HCT116 (cell line): ENCODE measurements around the gene SYNGR3.

Experiments
- EZH2 ChIP-seq: fragments of 200-600 bp; sonication (generic); IDR thresholded peaks from 2 replicates; pipeline ENCODE4 v1.6.1; 2017; ENCODE audit warnings: antibody characterized with exemption, mixed run types
- EZH2phosphoT487 ChIP-seq: fragments of 200-600 bp; IDR thresholded peaks from 2 replicates; pipeline ENCODE4 v1.6.1; 2018; ENCODE audit warnings: antibody characterized with exemption, borderline replicate concordance
- SP1 ChIP-seq: IDR thresholded peaks from 2 replicates; pipeline ENCODE4 v1.6.1; 2012; ENCODE audit warnings: low read depth
- YY1 ChIP-seq: IDR thresholded peaks from 2 replicates; pipeline ENCODE4 v1.6.1; 2011; ENCODE audit warnings: low read length, low read depth, moderate library complexity, mild to moderate bottlenecking; ENCODE audit not compliant: insufficient replicate concordance; ENCODE audit errors: extremely low read depth
- TF ChIP-seq, protein P1 (sequence below), 3 experiments: fragments of 200-600 bp in 1 of 3; sonication (generic) in 1 of 3; IDR thresholded peaks in 2 of 3; conservative IDR thresholded peaks in 1 of 3; 2 replicates each; pipeline ENCODE4 v1.5.1; 2012 to 2017; ENCODE audit warnings: low read depth in 2 of 3, low read length in 2 of 3, antibody characterized with exemption in 1 of 3, borderline replicate concordance in 1 of 3, control low read depth in 1 of 3, mild to moderate bottlenecking in 1 of 3, mixed read lengths in 1 of 3, mixed run types in 1 of 3, moderate library complexity in 1 of 3; ENCODE audit not compliant: insufficient read depth in 1 of 3
- TF ChIP-seq, protein P2 (sequence below): IDR thresholded peaks from 2 replicates; pipeline ENCODE4 v1.6.1; 2011; ENCODE audit warnings: mild to moderate bottlenecking, low read length, moderate library complexity; ENCODE audit not compliant: insufficient replicate concordance; ENCODE audit errors: extremely low read depth
- TF ChIP-seq, protein P3 (sequence below): IDR thresholded peaks from 2 replicates; pipeline ENCODE4 v1.6.1; 2012

DNA sequence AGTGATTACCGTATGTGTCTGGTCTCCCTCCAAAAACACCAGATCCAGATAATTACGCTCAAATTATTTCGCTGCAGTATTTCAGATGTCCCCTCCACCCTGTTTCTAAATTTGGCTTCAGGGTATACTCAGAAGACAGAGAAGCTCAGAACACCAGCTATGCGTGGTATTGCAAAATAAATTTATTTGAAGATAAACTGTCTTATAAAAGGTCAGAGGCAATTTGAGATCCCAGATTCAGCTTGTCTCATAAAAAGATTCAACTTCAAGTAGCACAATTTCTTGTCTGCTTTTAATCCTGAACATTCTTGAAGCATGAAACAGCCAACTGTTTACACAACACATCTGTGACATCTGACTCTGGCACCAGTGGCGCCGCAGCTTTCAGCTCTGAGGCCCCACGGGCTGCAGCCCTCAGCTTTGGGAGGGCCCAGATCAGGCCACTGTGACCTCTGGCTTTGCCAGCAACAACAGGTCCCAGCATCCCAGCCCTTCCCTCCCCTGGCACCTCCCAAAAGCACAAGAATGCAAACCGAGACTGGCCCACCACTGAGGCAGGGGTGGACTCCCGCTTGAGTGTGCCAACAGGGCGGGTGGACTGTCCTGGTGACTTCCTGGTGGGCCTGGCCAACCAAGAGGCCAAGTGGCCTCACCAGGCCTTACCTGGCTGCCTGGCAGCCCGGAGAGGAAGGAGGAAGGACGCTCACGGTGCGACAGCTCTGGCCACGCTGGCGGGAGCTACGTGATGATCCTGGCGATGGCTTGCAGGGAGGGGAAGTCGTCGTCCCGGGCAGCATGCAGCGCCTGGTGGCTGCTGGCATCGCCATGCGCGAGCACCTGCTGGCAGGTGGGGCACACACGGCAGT lies 8.0 kb downstream of the SYNGR3 start:
- TF ChIP-seq, protein P1, sequence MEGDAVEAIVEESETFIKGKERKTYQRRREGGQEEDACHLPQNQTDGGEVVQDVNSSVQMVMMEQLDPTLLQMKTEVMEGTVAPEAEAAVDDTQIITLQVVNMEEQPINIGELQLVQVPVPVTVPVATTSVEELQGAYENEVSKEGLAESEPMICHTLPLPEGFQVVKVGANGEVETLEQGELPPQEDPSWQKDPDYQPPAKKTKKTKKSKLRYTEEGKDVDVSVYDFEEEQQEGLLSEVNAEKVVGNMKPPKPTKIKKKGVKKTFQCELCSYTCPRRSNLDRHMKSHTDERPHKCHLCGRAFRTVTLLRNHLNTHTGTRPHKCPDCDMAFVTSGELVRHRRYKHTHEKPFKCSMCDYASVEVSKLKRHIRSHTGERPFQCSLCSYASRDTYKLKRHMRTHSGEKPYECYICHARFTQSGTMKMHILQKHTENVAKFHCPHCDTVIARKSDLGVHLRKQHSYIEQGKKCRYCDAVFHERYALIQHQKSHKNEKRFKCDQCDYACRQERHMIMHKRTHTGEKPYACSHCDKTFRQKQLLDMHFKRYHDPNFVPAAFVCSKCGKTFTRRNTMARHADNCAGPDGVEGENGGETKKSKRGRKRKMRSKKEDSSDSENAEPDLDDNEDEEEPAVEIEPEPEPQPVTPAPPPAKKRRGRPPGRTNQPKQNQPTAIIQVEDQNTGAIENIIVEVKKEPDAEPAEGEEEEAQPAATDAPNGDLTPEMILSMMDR (IDR thresholded peaks at IDR 0.05 in 2 of 3, conservative IDR thresholded peaks at IDR 0.05 in 1 of 3; ENCODE audit: borderline replicate concordance in 1 of 3, insufficient read depth in 1 of 3, low read depth in 2 of 3, low read length in 2 of 3): no peak
- TF ChIP-seq SP1 (no peak), EZH2 (no peak), YY1 (no peak), EZH2phosphoT487 (no peak)
- TF ChIP-seq, protein P2, sequence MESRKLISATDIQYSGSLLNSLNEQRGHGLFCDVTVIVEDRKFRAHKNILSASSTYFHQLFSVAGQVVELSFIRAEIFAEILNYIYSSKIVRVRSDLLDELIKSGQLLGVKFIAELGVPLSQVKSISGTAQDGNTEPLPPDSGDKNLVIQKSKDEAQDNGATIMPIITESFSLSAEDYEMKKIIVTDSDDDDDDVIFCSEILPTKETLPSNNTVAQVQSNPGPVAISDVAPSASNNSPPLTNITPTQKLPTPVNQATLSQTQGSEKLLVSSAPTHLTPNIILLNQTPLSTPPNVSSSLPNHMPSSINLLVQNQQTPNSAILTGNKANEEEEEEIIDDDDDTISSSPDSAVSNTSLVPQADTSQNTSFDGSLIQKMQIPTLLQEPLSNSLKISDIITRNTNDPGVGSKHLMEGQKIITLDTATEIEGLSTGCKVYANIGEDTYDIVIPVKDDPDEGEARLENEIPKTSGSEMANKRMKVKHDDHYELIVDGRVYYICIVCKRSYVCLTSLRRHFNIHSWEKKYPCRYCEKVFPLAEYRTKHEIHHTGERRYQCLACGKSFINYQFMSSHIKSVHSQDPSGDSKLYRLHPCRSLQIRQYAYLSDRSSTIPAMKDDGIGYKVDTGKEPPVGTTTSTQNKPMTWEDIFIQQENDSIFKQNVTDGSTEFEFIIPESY: no peak
- TF ChIP-seq, protein P3, sequence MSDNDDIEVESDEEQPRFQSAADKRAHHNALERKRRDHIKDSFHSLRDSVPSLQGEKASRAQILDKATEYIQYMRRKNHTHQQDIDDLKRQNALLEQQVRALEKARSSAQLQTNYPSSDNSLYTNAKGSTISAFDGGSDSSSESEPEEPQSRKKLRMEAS: no peak
